Hepatocyte (in vitro differentiated cells): ENCODE measurements around the gene ABCF1.

ENCODE experiments used
- CTCF ChIP-seq: fragments of 200-600 bp; sonication (generic); IDR thresholded peaks from 2 replicates; pipeline ENCODE4 v1.5.1; 2016; ENCODE audit warnings: antibody characterized with exemption, mild to moderate bottlenecking; ENCODE audit not compliant: poor library complexity
- EZH2phosphoT487 ChIP-seq: fragments of 200-600 bp; sonication (generic); IDR thresholded peaks from one replicate; pipeline ENCODE4 v1.6.1; 2018; ENCODE audit warnings: antibody characterized with exemption, mild to moderate bottlenecking, low read depth, moderate library complexity; ENCODE audit not compliant: unreplicated experiment, severe bottlenecking

- TF ChIP-seq CTCF (no peak), EZH2phosphoT487 (no peak)
These were observed 19.3 kb downstream of the ABCF1 start for GRCh38 chr6:30590509-30590908.
